ENCODE measurements around the gene TSPAN12.
"Not testable (repeated sequence)": the region's sequence is repeated elsewhere in the genome, so short reads cannot be mapped to it uniquely, and the experiment has no call there.

TSPAN12 gene, protein sequence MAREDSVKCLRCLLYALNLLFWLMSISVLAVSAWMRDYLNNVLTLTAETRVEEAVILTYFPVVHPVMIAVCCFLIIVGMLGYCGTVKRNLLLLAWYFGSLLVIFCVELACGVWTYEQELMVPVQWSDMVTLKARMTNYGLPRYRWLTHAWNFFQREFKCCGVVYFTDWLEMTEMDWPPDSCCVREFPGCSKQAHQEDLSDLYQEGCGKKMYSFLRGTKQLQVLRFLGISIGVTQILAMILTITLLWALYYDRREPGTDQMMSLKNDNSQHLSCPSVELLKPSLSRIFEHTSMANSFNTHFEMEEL

GRCh38 chr7:120857588-120858573 is at the start of gene TSPAN12:
TSS of gene TSPAN12 (minus strand) at chr7:120858144. CDS start at chr7:120856763, 1,381 bp downstream.
- peak; percentile 23 for DNase-seq (ENCODE audit: low read depth)

- no peak for DNase-seq (ENCODE audit: low read depth)
Observed at GRCh38 chr7:120898715-120899499, 41.0 kb upstream of the TSPAN12 start.

GRCh38 chr7:120895253-120895652 is 37.3 kb upstream of the TSPAN12 start:
- DNase-seq (ENCODE audit: low read depth), result not testable (repeated sequence)

- not testable (repeated sequence) for DNase-seq (ENCODE audit: low read depth)
Observed at GRCh38 chr7:120885602-120886001, 27.7 kb upstream of the TSPAN12 start.

GRCh38 chr7:120877701-120878100 is 19.8 kb upstream of the TSPAN12 start:
- DNase-seq (ENCODE audit: low read depth), result no peak

- DNase-seq (ENCODE audit: low read depth), result no peak
Observed at GRCh38 chr7:120876922-120877321, 19.0 kb upstream of the TSPAN12 start.

DNA sequence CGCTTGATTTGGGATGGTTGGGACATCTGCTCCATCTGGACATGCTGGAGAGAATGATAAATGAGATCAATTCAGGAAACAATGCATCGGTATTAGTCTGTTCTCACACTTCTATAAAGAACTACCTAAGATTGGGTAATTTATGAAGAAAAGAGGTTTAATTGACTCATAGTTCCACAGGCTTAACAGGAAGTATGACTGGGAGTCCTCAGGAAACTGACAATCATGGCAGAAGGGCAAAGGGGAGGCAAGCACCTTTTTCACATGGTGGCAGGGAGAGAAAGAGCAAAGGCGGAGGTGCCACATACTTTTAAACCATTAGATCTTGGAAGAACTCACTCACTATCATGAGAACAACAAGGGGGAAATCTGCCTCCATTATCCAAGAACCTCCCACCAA is 16.8 kb upstream of the TSPAN12 start:
- no peak for DNase-seq (ENCODE audit: low read depth)

- no peak for DNase-seq (ENCODE audit: low read depth)
Observed at GRCh38 chr7:120874016-120874415, 16.1 kb upstream of the TSPAN12 start.

GRCh38 chr7:120873401-120873800 is 15.5 kb upstream of the TSPAN12 start:
- no peak for DNase-seq (ENCODE audit: low read depth)

GRCh38 chr7:120869700-120870099 is 11.8 kb upstream of the TSPAN12 start:
- DNase-seq (ENCODE audit: low read depth), result no peak

DNA sequence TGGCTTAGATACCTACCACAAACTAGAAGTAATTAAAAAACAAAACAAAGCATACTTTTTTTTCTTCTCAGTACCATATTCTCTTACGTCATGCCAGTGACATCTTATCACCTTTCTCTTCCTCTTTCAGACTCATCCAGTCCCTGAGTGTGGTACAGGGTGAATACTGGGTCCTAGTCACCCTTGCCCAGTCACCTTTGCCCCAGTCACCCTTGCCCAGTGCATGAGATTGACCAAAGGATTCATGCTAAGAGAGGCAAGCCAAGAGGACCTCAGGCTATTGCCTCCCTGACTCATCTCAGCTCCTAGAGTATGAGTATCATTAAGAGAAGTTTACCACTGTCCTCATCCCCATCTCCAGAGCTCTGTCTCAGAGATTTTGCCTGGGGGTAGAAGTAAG is 10.0 kb upstream of the TSPAN12 start:
- no peak for DNase-seq (ENCODE audit: low read depth)

- DNase-seq (ENCODE audit: low read depth), result no peak
Observed at GRCh38 chr7:120865191-120865981, 7.4 kb upstream of the TSPAN12 start.

GRCh38 chr7:120864141-120864900 is 6.4 kb upstream of the TSPAN12 start:
- no peak for DNase-seq (ENCODE audit: low read depth)

- no peak for DNase-seq (ENCODE audit: low read depth)
Observed at GRCh38 chr7:120862987-120863590, 5.1 kb upstream of the TSPAN12 start.

DNA sequence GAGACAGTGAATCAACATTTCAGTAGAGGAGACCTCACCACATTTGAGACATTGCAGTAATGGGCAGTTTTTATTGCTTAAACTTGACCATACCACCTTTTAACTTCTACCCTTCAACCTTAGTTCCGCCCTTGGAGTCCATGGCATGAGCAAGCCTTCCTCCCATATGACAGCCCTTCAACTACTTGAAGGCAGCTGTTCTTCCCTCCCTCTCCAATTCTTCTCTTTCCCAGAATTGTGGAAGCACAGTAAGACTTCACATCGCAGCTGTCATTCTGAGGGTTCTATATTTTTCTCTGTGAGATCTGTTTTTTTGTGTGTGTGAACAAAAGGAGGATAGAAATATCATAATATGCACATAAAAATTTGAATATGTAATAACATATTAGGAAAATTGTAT is 2.2 kb upstream of the TSPAN12 start:
- DNase-seq (ENCODE audit: low read depth), result no peak

DNA sequence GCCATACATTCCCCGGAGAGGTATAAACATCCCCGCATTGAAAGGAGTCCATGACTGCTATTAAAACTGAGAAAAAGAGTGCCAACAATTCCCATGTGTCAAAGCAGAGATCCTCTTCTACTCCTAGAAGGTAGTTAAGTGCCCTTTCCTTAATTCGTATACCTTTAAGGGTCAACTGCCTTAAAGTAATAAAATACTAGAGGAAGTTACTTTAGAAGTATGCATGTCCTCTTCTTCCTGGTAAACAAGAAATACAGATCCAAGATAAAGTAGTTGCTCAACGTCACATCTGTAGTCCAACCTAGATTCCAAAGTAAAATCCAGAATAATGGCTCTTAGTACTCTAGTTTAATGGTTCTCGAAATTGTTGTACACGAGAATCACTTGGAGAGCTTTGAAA is 1.5 kb upstream of the TSPAN12 start:
- DNase-seq (ENCODE audit: low read depth), result no peak

- DNase-seq (ENCODE audit: low read depth), result no peak
Observed at GRCh38 chr7:120856621-120857352, 1.2 kb downstream of the TSPAN12 start.

DNA sequence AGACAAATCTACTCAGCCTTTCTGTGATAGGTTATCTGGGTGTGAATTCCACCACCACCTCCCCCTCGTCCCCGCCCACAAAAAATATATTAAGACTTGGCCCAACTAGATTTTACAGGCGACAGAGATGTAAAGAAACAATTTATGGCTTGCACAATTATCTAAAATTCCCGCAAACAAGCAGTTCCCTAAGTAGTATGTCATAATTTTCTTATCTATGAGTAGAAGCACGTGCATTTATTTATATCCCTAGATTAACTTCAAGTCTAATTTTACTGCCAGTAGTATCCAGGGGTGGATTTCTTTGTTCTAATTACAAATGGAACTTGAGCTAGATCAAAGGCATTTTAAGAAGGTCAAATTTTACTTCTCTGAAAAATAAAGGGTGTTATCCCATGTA is 1.7 kb downstream of the TSPAN12 start:
- DNase-seq (ENCODE audit: low read depth), result no peak

GRCh38 chr7:120852700-120853099 is 5.2 kb downstream of the TSPAN12 start:
- DNase-seq (ENCODE audit: low read depth), result no peak

- DNase-seq (ENCODE audit: low read depth), result no peak
Observed at GRCh38 chr7:120843109-120843508, 14.8 kb downstream of the TSPAN12 start.

Data from stimulated activated CD8-positive, alpha-beta memory T cell treated with anti-CD3 and anti-CD28 coated beads, Interleukin-4, amount 100 ng/mL, for 24 hours (primary cell).